HCT116 (cell line): ENCODE results near the gene RPL3.

Source experiments
- EZH2 ChIP-seq: fragments of 200-600 bp; sonication (generic); IDR thresholded peaks from 2 replicates; pipeline ENCODE4 v1.6.1; 2017; ENCODE audit warnings: antibody characterized with exemption, mixed run types
- EZH2phosphoT487 ChIP-seq: fragments of 200-600 bp; IDR thresholded peaks from 2 replicates; pipeline ENCODE4 v1.6.1; 2018; ENCODE audit warnings: antibody characterized with exemption, borderline replicate concordance
- FOSL1 ChIP-seq: IDR thresholded peaks from 2 replicates; pipeline ENCODE4 v1.6.1; 2012; ENCODE audit warnings: low read depth
- POLR2A ChIP-seq: IDR thresholded peaks from 2 replicates; pipeline ENCODE4 v1.7.0; 2011; ENCODE audit warnings: borderline replicate concordance; ENCODE audit not compliant: insufficient read depth, insufficient read length; ENCODE audit errors: extremely low read depth
- POLR2AphosphoS5 ChIP-seq: IDR thresholded peaks from 2 replicates; pipeline ENCODE4 v1.6.1; 2011; ENCODE audit warnings: mild to moderate bottlenecking, low read depth, low read length, moderate library complexity
- RAD21 ChIP-seq: IDR thresholded peaks from 2 replicates; pipeline ENCODE4 v1.6.1; 2012; ENCODE audit warnings: low read depth, mild to moderate bottlenecking
- SIN3A ChIP-seq: IDR thresholded peaks from 2 replicates; pipeline ENCODE4 v1.6.1; 2012; ENCODE audit warnings: low read depth
- ZFX ChIP-seq: fragments of 450-650 bp; IDR thresholded peaks from 2 replicates; pipeline ENCODE4 v1.6.1; 2017
- ZNF274 ChIP-seq: fragments of 200-500 bp; sonication (Bioruptor generic); IDR thresholded peaks from 2 replicates; pipeline ENCODE4 v1.6.1; 2014; ENCODE audit warnings: mild to moderate bottlenecking, low read depth, low read length, inconsistent platforms
- TF ChIP-seq, protein P1 (sequence below), 3 experiments: fragments of 200-600 bp in 1 of 3; sonication (generic) in 1 of 3; IDR thresholded peaks in 2 of 3; conservative IDR thresholded peaks in 1 of 3; 2 replicates each; pipeline ENCODE4 v1.5.1; 2012 to 2017; ENCODE audit warnings: low read depth in 2 of 3, low read length in 2 of 3, antibody characterized with exemption in 1 of 3, borderline replicate concordance in 1 of 3, control low read depth in 1 of 3, mild to moderate bottlenecking in 1 of 3, mixed read lengths in 1 of 3, mixed run types in 1 of 3, moderate library complexity in 1 of 3; ENCODE audit not compliant: insufficient read depth in 1 of 3
- TF ChIP-seq, protein P2 (sequence below): IDR thresholded peaks from 2 replicates; pipeline ENCODE4 v1.6.1; 2012
- TF ChIP-seq, protein P3 (sequence below): IDR thresholded peaks from 2 replicates; pipeline ENCODE4 v1.6.1; 2011; ENCODE audit warnings: mild to moderate bottlenecking, low read length, moderate library complexity; ENCODE audit not compliant: insufficient replicate concordance; ENCODE audit errors: extremely low read depth

DNA sequence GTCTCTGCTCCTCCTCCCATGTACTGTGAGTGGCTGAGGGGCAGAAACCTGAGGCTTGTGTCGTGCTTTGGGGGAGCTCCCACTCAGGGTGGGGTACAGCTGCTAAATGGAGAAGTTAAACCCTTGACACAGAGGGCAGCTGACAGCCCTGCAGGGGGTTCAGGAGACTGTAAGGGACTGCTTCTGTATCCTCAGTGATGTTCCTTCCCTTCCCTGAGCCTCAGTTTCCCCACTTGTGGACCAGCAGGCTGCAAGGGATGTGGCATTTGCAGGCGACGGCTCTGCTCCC lies 46.0 kb upstream of the RPL3 start:
- TF ChIP-seq ZFX (no peak), POLR2A (no peak), ZNF274 (no peak), EZH2 (no peak), FOSL1 (no peak), RAD21 (no peak), EZH2phosphoT487 (no peak), POLR2AphosphoS5 (no peak), SIN3A (no peak)
- TF ChIP-seq, protein P1, sequence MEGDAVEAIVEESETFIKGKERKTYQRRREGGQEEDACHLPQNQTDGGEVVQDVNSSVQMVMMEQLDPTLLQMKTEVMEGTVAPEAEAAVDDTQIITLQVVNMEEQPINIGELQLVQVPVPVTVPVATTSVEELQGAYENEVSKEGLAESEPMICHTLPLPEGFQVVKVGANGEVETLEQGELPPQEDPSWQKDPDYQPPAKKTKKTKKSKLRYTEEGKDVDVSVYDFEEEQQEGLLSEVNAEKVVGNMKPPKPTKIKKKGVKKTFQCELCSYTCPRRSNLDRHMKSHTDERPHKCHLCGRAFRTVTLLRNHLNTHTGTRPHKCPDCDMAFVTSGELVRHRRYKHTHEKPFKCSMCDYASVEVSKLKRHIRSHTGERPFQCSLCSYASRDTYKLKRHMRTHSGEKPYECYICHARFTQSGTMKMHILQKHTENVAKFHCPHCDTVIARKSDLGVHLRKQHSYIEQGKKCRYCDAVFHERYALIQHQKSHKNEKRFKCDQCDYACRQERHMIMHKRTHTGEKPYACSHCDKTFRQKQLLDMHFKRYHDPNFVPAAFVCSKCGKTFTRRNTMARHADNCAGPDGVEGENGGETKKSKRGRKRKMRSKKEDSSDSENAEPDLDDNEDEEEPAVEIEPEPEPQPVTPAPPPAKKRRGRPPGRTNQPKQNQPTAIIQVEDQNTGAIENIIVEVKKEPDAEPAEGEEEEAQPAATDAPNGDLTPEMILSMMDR (IDR thresholded peaks at IDR 0.05 in 2 of 3, conservative IDR thresholded peaks at IDR 0.05 in 1 of 3; ENCODE audit: borderline replicate concordance in 1 of 3, insufficient read depth in 1 of 3, low read depth in 2 of 3, low read length in 2 of 3) = no peak
- TF ChIP-seq, protein P2, sequence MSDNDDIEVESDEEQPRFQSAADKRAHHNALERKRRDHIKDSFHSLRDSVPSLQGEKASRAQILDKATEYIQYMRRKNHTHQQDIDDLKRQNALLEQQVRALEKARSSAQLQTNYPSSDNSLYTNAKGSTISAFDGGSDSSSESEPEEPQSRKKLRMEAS = no peak
- TF ChIP-seq, protein P3, sequence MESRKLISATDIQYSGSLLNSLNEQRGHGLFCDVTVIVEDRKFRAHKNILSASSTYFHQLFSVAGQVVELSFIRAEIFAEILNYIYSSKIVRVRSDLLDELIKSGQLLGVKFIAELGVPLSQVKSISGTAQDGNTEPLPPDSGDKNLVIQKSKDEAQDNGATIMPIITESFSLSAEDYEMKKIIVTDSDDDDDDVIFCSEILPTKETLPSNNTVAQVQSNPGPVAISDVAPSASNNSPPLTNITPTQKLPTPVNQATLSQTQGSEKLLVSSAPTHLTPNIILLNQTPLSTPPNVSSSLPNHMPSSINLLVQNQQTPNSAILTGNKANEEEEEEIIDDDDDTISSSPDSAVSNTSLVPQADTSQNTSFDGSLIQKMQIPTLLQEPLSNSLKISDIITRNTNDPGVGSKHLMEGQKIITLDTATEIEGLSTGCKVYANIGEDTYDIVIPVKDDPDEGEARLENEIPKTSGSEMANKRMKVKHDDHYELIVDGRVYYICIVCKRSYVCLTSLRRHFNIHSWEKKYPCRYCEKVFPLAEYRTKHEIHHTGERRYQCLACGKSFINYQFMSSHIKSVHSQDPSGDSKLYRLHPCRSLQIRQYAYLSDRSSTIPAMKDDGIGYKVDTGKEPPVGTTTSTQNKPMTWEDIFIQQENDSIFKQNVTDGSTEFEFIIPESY = no peak
